HepG2 (cell line): ENCODE results near the gene CTF1. TPM values are rescaled to one million over a fixed set of nuclear protein-coding genes. Genes with fewer than 3 reads are reported as not detected.

Source experiments
- ARNT ChIP-seq: fragments of 450-650 bp; IDR thresholded peaks from 2 replicates; pipeline ENCODE4 v1.6.1; 2017
- CERS6 ChIP-seq: sonication (generic); formaldehyde crosslinking; IDR thresholded peaks from 2 replicates; pipeline ENCODE4 v1.5.0; 2020; ENCODE audit warnings: missing genetic modification reagents
- FLYWCH1 ChIP-seq: sonication (generic); formaldehyde crosslinking; IDR thresholded peaks from 2 replicates; pipeline ENCODE4 v1.8.1; 2023; ENCODE audit warnings: mild to moderate bottlenecking, missing genetic modification reagents
- GFI1 ChIP-seq: sonication (generic); formaldehyde crosslinking; IDR thresholded peaks from 2 replicates; pipeline ENCODE4 v1.5.0; 2020; ENCODE audit warnings: missing genetic modification reagents, mild to moderate bottlenecking, borderline replicate concordance
- GRHL1 ChIP-seq: sonication (generic); formaldehyde crosslinking; conservative IDR thresholded peaks from 2 replicates; pipeline ENCODE4 v1.8.0; 2022; ENCODE audit warnings: missing genetic modification reagents
- MIER2 ChIP-seq: IDR thresholded peaks from 2 replicates; pipeline ENCODE4 v1.6.1; 2016; ENCODE audit warnings: missing biosample characterization, missing genetic modification reagents
- NR0B2 ChIP-seq: sonication (generic); formaldehyde crosslinking; IDR thresholded peaks from 2 replicates; pipeline ENCODE4 v1.4.0; 2020; ENCODE audit warnings: mild to moderate bottlenecking, missing genetic modification reagents
- RBFOX2 ChIP-seq: fragments of 200-400 bp; formaldehyde crosslinking; IDR thresholded peaks from 2 replicates; pipeline ENCODE4 v1.6.1; 2017; ENCODE audit warnings: low read depth, mild to moderate bottlenecking, low read length
- SNAPC5 ChIP-seq: sonication (generic); formaldehyde crosslinking; IDR thresholded peaks from 2 replicates; pipeline ENCODE4 v1.8.1; 2023; ENCODE audit warnings: mild to moderate bottlenecking, missing genetic modification reagents, borderline replicate concordance
- SP2 ChIP-seq: sonication (generic); formaldehyde crosslinking; IDR thresholded peaks from 2 replicates; pipeline ENCODE4 v1.5.1; 2020; ENCODE audit warnings: mild to moderate bottlenecking, missing genetic modification reagents
- XBP1 ChIP-seq: sonication (generic); formaldehyde crosslinking; IDR thresholded peaks from 2 replicates; pipeline ENCODE4 v1.5.0; 2020; ENCODE audit warnings: missing genetic modification reagents
- ZC3H4 ChIP-seq: sonication (generic); formaldehyde crosslinking; IDR thresholded peaks from 2 replicates; pipeline ENCODE4 v1.4.0; 2020; ENCODE audit warnings: missing genetic modification reagents, borderline replicate concordance
- ZFP37 ChIP-seq: sonication (generic); formaldehyde crosslinking; IDR thresholded peaks from 2 replicates; pipeline ENCODE4 v1.4.0; 2020; ENCODE audit warnings: missing genetic modification reagents, borderline replicate concordance
- ZNF260 ChIP-seq: sonication (generic); formaldehyde crosslinking; IDR thresholded peaks from 2 replicates; pipeline ENCODE4 v1.4.0; 2020; ENCODE audit warnings: missing genetic modification reagents, low read depth, mild to moderate bottlenecking, borderline replicate concordance
- ZNF296 ChIP-seq: sonication (generic); formaldehyde crosslinking; conservative IDR thresholded peaks from 2 replicates; pipeline ENCODE4 v1.5.0; 2020; ENCODE audit warnings: mild to moderate bottlenecking, missing genetic modification reagents
- ZNF362 ChIP-seq: sonication (generic); formaldehyde crosslinking; IDR thresholded peaks from 2 replicates; pipeline ENCODE4 v1.4.0; 2020; ENCODE audit warnings: missing genetic modification reagents, mild to moderate bottlenecking, borderline replicate concordance
- ZNF367 ChIP-seq: sonication (generic); formaldehyde crosslinking; IDR thresholded peaks from 2 replicates; pipeline ENCODE4 v1.4.0; 2020; ENCODE audit warnings: missing genetic modification reagents, borderline replicate concordance
- ZNF513 ChIP-seq: sonication (generic); formaldehyde crosslinking; conservative IDR thresholded peaks from 2 replicates; pipeline ENCODE4 v1.5.0; 2020; ENCODE audit warnings: missing genetic modification reagents
- ZNF724P ChIP-seq: sonication (generic); formaldehyde crosslinking; IDR thresholded peaks from 2 replicates; pipeline ENCODE4 v1.8.0; 2022; ENCODE audit warnings: missing genetic modification reagents, borderline replicate concordance
- ZNF746 ChIP-seq: sonication (generic); formaldehyde crosslinking; IDR thresholded peaks from 2 replicates; pipeline ENCODE4 v1.8.0; 2022; ENCODE audit warnings: mild to moderate bottlenecking, missing genetic modification reagents
- ZNF777 ChIP-seq: sonication (generic); formaldehyde crosslinking; IDR thresholded peaks from 2 replicates; pipeline ENCODE4 v1.4.0; 2020; ENCODE audit warnings: missing genetic modification reagents
- ZXDC ChIP-seq: sonication (generic); formaldehyde crosslinking; IDR thresholded peaks from 2 replicates; pipeline ENCODE4 v1.5.0; 2020; ENCODE audit warnings: mild to moderate bottlenecking, missing genetic modification reagents
- polyA plus RNA-seq, 8 experiments: library from polyadenylated mRNA; depleted of rRNA in 3 of 8; stranded (reverse) in 7 of 8; unstranded in 1 of 8; fragments of >200 nt; fragmentation: Illumina TruSeq in 4 of 8; extraction: Trizol in 4 of 8; gene quantifications; 2 replicates each; pipeline versions ENCODE4 v1.2.1 to v1.2.3, GENCODE V29; 2011 to 2016; ENCODE audit warnings: low read depth in 4 of 8, missing spikeins in 1 of 8, mixed read lengths in 1 of 8; ENCODE audit not compliant: insufficient read depth in 1 of 8
- total RNA-seq, 5 experiments: library from RNA; depleted of rRNA; stranded (reverse); fragments of >200 nt; fragmentation: Illumina TruSeq; extraction: Trizol; gene quantifications; 2 replicates each; pipeline ENCODE4 v1.2.3, GENCODE V29; 2016; ENCODE audit warnings: low read depth in 1 of 5

The CTF1 gene
- total and polyA plus RNA-seq, 2 of the 13 experiments (the other 11 are each of a cell fraction or from before 2014, with no cell fraction given) = 0.13 to 1.8 TPM

GRCh38 chr16:30922960-30923535 lies 26.6 kb downstream of the CTF1 start (continued):
- TF ChIP-seq FLYWCH1 (CRISPR knock-in tag) (no peak), GFI1 (CRISPR knock-in tag) (no peak), XBP1 (CRISPR knock-in tag) (no peak), RBFOX2 (peak; percentile 54; the same call in 1 of the 2 replicates), GRHL1 (CRISPR knock-in tag) (no peak), SNAPC5 (CRISPR knock-in tag) (0 out of 2 replicates have a peak, but pooled peaks have one; percentile 22), ZNF260 (CRISPR knock-in tag) (no peak), ZNF746 (CRISPR knock-in tag) (no peak; the same call in 1 of the 2 replicates), CERS6 (CRISPR knock-in tag) (no peak), ZNF513 (CRISPR knock-in tag) (no peak), ZFP37 (CRISPR knock-in tag) (no peak), MIER2 (CRISPR knock-in tag) (no peak; the same call in 1 of the 2 replicates), ZNF296 (CRISPR knock-in tag) (no peak), ZNF367 (CRISPR knock-in tag) (no peak), ZC3H4 (no peak), SP2 (CRISPR knock-in tag) (peak; percentile 69), ZXDC (CRISPR knock-in tag) (no peak), ZNF724P (CRISPR knock-in tag) (no peak), ZNF777 (no peak; the same call in 1 of the 2 replicates), NR0B2 (CRISPR knock-in tag) (no peak), ARNT (no peak), ZNF362 (CRISPR knock-in tag) (no peak)
